Panc1 (cell line): ENCODE measurements around the gene CDC42EP4. TPM values are rescaled to one million over a fixed set of nuclear protein-coding genes. Genes with fewer than 3 reads are reported as not detected.

Experiments
- ATAC-seq: fragments of 200-7000 bp; cut with Tn5 transposase; 2 replicates; pipeline ENCODE4 v1.9.1; 2020; ENCODE audit warnings: mild to moderate bottlenecking, moderate library complexity
- BruUV-seq: library from RNA; stranded (reverse); fragments of 400-500 nt; replicated peaks from 2 replicates; lab custom pipeline; 2021; lab: Mats Ljungman, UMichigan
- CTCF ChIA-PET: fragments of 300-600 bp; sonication (Branson Sonifier 250); formaldehyde crosslinking; loops from one replicate; lab custom pipeline; 2022; ENCODE audit warnings: antibody characterized with exemption; lab: Charles Lee
- POLR2A ChIA-PET: fragments of 300-600 bp; sonication (Branson Sonifier 250); formaldehyde crosslinking; loops from one replicate; lab custom pipeline; 2022; ENCODE audit warnings: antibody characterized with exemption; lab: Charles Lee
- DNase-seq: peaks from one replicate; pipeline ENCODE4 v3.0.0-alpha.2; 2010; ENCODE audit warnings: low read depth, low spot score
- H3K27ac ChIP-seq: 2 replicates; pipeline ENCODE4 v1.5.1; 2011; ENCODE audit warnings: mild to moderate bottlenecking, low read length, inconsistent platforms
- H3K27me3 ChIP-seq: fragments of 200-500 bp; sonication (Bioruptor generic); 2 replicates; pipeline ENCODE4 v1.6.0; 2014; ENCODE audit warnings: low read length, inconsistent platforms; ENCODE audit not compliant: control insufficient read depth, insufficient read depth
- H3K36me3 ChIP-seq: fragments of 200-500 bp; sonication (Bioruptor generic); 2 replicates; pipeline ENCODE4 v1.5.1; 2014; ENCODE audit warnings: inconsistent platforms, mild to moderate bottlenecking, low read length, moderate library complexity; ENCODE audit not compliant: control insufficient read depth, insufficient read depth
- H3K4me1 ChIP-seq: 2 replicates; pipeline ENCODE4 v1.5.1; 2011; ENCODE audit warnings: inconsistent platforms, mild to moderate bottlenecking, low read length, moderate library complexity; ENCODE audit not compliant: control insufficient read depth, insufficient read depth
- H3K4me3 ChIP-seq, 2 experiments: 2 replicates each; pipeline ENCODE4 v1.5.1; 2011 to 2012; ENCODE audit warnings: low read depth in 2 of 2, low read length in 2 of 2, mild to moderate bottlenecking in 2 of 2, inconsistent platforms in 1 of 2, moderate library complexity in 1 of 2
- H3K9me3 ChIP-seq: fragments of 200-500 bp; sonication (Bioruptor generic); 2 replicates; pipeline ENCODE4 v1.5.1; 2014; ENCODE audit warnings: low read depth, mild to moderate bottlenecking, inconsistent platforms, low read length, moderate library complexity; ENCODE audit not compliant: control insufficient read depth, insufficient read depth
- POLR2AphosphoS5 ChIP-seq: IDR thresholded peaks from 2 replicates; pipeline ENCODE4 v1.6.1; 2012; ENCODE audit warnings: mild to moderate bottlenecking, low read depth, low read length, moderate library complexity
- SIN3A ChIP-seq: IDR thresholded peaks from 2 replicates; pipeline ENCODE4 v1.6.1; 2012; ENCODE audit warnings: low read depth, mild to moderate bottlenecking, low read length, moderate library complexity, borderline replicate concordance; ENCODE audit not compliant: insufficient read depth
- TCF7L2 ChIP-seq: IDR thresholded peaks from 2 replicates; pipeline ENCODE4 v1.6.1; 2011; ENCODE audit warnings: mild to moderate bottlenecking, low read depth, low read length, inconsistent platforms
- in situ Hi-C: cut with HindIII; loops from 2 replicates; pipeline ENCODE4 v1.10.0; 2016; ENCODE audit warnings: low sequenced_read_pairs, low pct_unique_long_range_greater_than_20kb
- intact Hi-C: fragments of 100-400 bp; cut with micrococcal nuclease; formaldehyde crosslinking; loops from one replicate; pipeline ENCODE4 v1.10.0; 2022; ENCODE audit not compliant: unreplicated experiment
- total RNA-seq: library from RNA; stranded (reverse); gene quantifications from one replicate; pipeline ENCODE4 v1.2.1, GENCODE V29; 2021; ENCODE audit not compliant: unreplicated experiment
- TF ChIP-seq, protein P1 (sequence below): fragments of 450-650 bp; IDR thresholded peaks from 2 replicates; pipeline ENCODE4 v1.5.1; 2017; ENCODE audit warnings: mild to moderate bottlenecking
- TF ChIP-seq, protein P2 (sequence below), 2 experiments: IDR thresholded peaks; 2 replicates each; pipeline ENCODE4 v1.6.1; 2011 to 2012; ENCODE audit warnings: low read depth in 2 of 2, control low read depth in 1 of 2, low read length in 1 of 2, mild to moderate bottlenecking in 1 of 2, moderate library complexity in 1 of 2; ENCODE audit not compliant: insufficient read depth in 1 of 2

Gene CDC42EP4
- total RNA-seq, 1 experiment from 2014 or later = 65.9 TPM

DNA sequence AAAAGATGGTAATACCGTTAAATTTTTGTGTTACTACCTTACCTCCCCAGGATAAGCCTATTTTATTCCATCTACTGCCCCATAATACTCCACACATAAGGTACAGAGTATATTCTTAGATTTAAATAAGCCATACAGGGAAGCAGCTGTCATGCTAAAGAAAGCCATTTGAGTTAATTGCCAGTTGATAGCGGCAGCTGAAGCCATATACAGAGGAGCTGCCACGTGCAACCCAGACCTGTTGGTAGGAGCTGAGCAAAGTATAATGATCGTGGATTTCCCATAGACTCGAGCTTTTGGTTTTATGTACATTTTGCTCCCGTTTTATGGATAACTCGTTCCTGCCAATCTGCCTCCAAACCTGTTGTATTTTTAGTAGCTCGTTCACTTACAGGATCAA lies 62.1 kb downstream of the CDC42EP4 start:
- Histone ChIP-seq H3K9me3 (no peaks in the 10 kb centered on the region), H3K36me3 (peaks cover 11% of the 10 kb centered on the region), H3K4me1 (no peaks in the 10 kb centered on the region), H3K4me3 (no peak overlapping the region), H3K27ac (no peak overlapping the region), H3K27me3 (no peaks in the 10 kb centered on the region)
- DNase-seq (no peak), ATAC-seq (no peak)
- in situ Hi-C loops = no loop called here
- ChIA-PET POLR2A (no interaction called here), CTCF (interaction anchor here (0.5 to 1.1 kb wide), 3 partner anchors 48 to 758 kb away, joined by 3 to 7 read pairs (median 5); no protein-coding TSS in a partner anchor)
- TF ChIP-seq, protein P1, sequence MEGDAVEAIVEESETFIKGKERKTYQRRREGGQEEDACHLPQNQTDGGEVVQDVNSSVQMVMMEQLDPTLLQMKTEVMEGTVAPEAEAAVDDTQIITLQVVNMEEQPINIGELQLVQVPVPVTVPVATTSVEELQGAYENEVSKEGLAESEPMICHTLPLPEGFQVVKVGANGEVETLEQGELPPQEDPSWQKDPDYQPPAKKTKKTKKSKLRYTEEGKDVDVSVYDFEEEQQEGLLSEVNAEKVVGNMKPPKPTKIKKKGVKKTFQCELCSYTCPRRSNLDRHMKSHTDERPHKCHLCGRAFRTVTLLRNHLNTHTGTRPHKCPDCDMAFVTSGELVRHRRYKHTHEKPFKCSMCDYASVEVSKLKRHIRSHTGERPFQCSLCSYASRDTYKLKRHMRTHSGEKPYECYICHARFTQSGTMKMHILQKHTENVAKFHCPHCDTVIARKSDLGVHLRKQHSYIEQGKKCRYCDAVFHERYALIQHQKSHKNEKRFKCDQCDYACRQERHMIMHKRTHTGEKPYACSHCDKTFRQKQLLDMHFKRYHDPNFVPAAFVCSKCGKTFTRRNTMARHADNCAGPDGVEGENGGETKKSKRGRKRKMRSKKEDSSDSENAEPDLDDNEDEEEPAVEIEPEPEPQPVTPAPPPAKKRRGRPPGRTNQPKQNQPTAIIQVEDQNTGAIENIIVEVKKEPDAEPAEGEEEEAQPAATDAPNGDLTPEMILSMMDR = no peak
- TF ChIP-seq, protein P2, sequence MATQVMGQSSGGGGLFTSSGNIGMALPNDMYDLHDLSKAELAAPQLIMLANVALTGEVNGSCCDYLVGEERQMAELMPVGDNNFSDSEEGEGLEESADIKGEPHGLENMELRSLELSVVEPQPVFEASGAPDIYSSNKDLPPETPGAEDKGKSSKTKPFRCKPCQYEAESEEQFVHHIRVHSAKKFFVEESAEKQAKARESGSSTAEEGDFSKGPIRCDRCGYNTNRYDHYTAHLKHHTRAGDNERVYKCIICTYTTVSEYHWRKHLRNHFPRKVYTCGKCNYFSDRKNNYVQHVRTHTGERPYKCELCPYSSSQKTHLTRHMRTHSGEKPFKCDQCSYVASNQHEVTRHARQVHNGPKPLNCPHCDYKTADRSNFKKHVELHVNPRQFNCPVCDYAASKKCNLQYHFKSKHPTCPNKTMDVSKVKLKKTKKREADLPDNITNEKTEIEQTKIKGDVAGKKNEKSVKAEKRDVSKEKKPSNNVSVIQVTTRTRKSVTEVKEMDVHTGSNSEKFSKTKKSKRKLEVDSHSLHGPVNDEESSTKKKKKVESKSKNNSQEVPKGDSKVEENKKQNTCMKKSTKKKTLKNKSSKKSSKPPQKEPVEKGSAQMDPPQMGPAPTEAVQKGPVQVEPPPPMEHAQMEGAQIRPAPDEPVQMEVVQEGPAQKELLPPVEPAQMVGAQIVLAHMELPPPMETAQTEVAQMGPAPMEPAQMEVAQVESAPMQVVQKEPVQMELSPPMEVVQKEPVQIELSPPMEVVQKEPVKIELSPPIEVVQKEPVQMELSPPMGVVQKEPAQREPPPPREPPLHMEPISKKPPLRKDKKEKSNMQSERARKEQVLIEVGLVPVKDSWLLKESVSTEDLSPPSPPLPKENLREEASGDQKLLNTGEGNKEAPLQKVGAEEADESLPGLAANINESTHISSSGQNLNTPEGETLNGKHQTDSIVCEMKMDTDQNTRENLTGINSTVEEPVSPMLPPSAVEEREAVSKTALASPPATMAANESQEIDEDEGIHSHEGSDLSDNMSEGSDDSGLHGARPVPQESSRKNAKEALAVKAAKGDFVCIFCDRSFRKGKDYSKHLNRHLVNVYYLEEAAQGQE (IDR thresholded peaks at IDR 0.05; ENCODE audit: insufficient read depth in 1 of 2, low read depth in 2 of 2, low read length in 1 of 2) = no peak
- TF ChIP-seq POLR2AphosphoS5 (no peak), SIN3A (no peak), TCF7L2 (no peak)
- intact Hi-C loops = no loop called here
- BruUV-seq = no TSS peak

DNA sequence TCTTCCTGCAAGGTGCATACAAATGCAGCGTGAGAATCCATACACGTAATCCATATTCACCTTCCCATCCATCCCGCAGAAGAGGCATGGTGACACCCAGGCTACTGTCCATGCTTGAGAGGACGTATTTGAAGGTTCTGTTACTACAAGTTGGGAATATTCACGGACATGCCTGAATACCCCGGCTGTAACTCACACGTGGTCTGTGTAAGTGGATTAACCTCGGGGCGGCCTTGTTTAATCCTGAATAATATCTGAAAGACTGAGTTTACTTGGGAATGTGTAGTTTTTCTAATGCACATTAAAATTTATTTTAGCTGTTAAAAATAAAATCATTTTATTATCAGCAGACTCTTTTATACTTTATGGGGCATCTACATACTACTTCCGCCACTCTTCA lies 63.3 kb downstream of the CDC42EP4 start:
- intact Hi-C loops (no loop called here), in situ Hi-C loops (no loop called here)
- TF ChIP-seq, protein P1 = no peak
- TF ChIP-seq TCF7L2 = no peak
- TF ChIP-seq POLR2AphosphoS5 = no peak
- no peak for TF ChIP-seq SIN3A
- TF ChIP-seq, protein P2 (IDR thresholded peaks at IDR 0.05; ENCODE audit: insufficient read depth in 1 of 2, low read depth in 2 of 2, low read length in 1 of 2) = no peak
- CTCF ChIA-PET = interaction anchor here (0.6 to 0.7 kb wide), 2 partner anchors 62 to 205 kb away, joined by 4 to 5 read pairs; no protein-coding TSS in a partner anchor
- Histone ChIP-seq H3K27ac (no peak overlapping the region), H3K9me3 (no peaks in the 10 kb centered on the region), H3K4me3 (no peak overlapping the region), H3K4me1 (no peaks in the 10 kb centered on the region), H3K36me3 (peaks cover 14% of the 10 kb centered on the region), H3K27me3 (no peaks in the 10 kb centered on the region)
- DNase-seq (no peak), ATAC-seq (no peak)
- no TSS peak for BruUV-seq
- POLR2A ChIA-PET = interaction anchor here (0.6 kb wide), 1 partner anchor 14 kb away, joined by 3 read pairs; no protein-coding TSS in a partner anchor
